Measurements from ENCODE around the gene CCT7. TPM values are rescaled to one million over a fixed set of nuclear protein-coding genes. Genes with fewer than 3 reads are reported as not detected.

The CCT7 gene
- total RNA-seq, 1 experiment from 2014 or later = 482 TPM

GRCh38 chr2:73255907-73256617 lies 22.0 kb downstream of the CCT7 start:
- ChIA-PET POLR2A (interaction anchor here (1.8 kb wide), 1 partner anchor 12 kb away, joined by 9 read pairs; no protein-coding TSS in a partner anchor), CTCF (interaction anchor here (0.9 to 2.2 kb wide), 7 partner anchors 17 to 283 kb away, joined by 3 to 5 read pairs (median 4); partner anchors contain the start of gene PRADC1)
- Mint-ChIP-seq H3K4me3 (no peak overlapping the region), H3K36me3 (peaks cover 30% of the 10 kb centered on the region), H3K27me3 (ENCODE audit: low read depth) (no peaks in the 10 kb centered on the region; the same call in 1 of the 2 replicates), H3K4me1 (peaks cover 11% of the 10 kb centered on the region), H3K9me3 (no peaks in the 10 kb centered on the region), H3K27ac (no peak overlapping the region)
- DNase-seq (ENCODE audit: low spot score) (no peak), ATAC-seq (no peak; the same call in 1 of the 2 replicates)
- TF ChIP-seq ZNF396 (CRISPR knock-in tag; IDR thresholded peaks at IDR 0.05; ENCODE audit: borderline replicate concordance) (no peak), ZNF281 (CRISPR knock-in tag; IDR thresholded peaks at IDR 0.05) (no peak), FOXK1 (CRISPR knock-in tag; IDR thresholded peaks at IDR 0.05) (no peak), KAT7 (CRISPR knock-in tag; IDR thresholded peaks at IDR 0.05; ENCODE audit: borderline replicate concordance) (no peak), ZNF219 (CRISPR knock-in tag; IDR thresholded peaks at IDR 0.05; ENCODE audit: borderline replicate concordance) (no peak), TP53 (CRISPR knock-in tag; IDR thresholded peaks at IDR 0.05) (no peak), SP1 (CRISPR knock-in tag; conservative IDR thresholded peaks at IDR 0.05) (no peak), RORB (CRISPR knock-in tag; IDR thresholded peaks at IDR 0.05) (no peak)
- TF ChIP-seq, protein P1, sequence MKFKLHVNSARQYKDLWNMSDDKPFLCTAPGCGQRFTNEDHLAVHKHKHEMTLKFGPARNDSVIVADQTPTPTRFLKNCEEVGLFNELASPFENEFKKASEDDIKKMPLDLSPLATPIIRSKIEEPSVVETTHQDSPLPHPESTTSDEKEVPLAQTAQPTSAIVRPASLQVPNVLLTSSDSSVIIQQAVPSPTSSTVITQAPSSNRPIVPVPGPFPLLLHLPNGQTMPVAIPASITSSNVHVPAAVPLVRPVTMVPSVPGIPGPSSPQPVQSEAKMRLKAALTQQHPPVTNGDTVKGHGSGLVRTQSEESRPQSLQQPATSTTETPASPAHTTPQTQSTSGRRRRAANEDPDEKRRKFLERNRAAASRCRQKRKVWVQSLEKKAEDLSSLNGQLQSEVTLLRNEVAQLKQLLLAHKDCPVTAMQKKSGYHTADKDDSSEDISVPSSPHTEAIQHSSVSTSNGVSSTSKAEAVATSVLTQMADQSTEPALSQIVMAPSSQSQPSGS (CRISPR knock-in tag; IDR thresholded peaks at IDR 0.05; ENCODE audit: borderline replicate concordance, low read depth) = no peak

GRCh38 chr2:73256618-73256922 lies 22.5 kb downstream of the CCT7 start:
- Mint-ChIP-seq H3K4me1 (peaks cover 11% of the 10 kb centered on the region), H3K9me3 (no peaks in the 10 kb centered on the region), H3K27ac (no peak overlapping the region), H3K27me3 (ENCODE audit: low read depth) (no peaks in the 10 kb centered on the region; the same call in 1 of the 2 replicates), H3K36me3 (peaks cover 26% of the 10 kb centered on the region), H3K4me3 (no peak overlapping the region)
- CTCF ChIA-PET = interaction anchor here (0.9 to 2.2 kb wide), 8 partner anchors 12 to 171 kb away, joined by 3 to 5 read pairs (median 4); partner anchors contain the start of genes EGR4 and PRADC1
- POLR2A ChIA-PET = interaction anchor here (1.8 kb wide), 1 partner anchor 12 kb away, joined by 9 read pairs; no protein-coding TSS in a partner anchor
- DNase-seq (ENCODE audit: low spot score) (no peak), ATAC-seq (no peak; the same call in 1 of the 2 replicates)
- TF ChIP-seq, protein P2, sequence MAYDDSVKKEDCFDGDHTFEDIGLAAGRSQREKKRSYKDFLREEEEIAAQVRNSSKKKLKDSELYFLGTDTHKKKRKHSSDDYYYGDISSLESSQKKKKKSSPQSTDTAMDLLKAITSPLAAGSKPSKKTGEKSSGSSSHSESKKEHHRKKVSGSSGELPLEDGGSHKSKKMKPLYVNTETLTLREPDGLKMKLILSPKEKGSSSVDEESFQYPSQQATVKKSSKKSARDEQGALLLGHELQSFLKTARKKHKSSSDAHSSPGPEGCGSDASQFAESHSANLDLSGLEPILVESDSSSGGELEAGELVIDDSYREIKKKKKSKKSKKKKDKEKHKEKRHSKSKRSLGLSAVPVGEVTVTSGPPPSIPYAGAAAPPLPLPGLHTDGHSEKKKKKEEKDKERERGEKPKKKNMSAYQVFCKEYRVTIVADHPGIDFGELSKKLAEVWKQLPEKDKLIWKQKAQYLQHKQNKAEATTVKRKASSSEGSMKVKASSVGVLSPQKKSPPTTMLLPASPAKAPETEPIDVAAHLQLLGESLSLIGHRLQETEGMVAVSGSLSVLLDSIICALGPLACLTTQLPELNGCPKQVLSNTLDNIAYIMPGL (CRISPR knock-in tag; IDR thresholded peaks at IDR 0.05) = no peak
- TF ChIP-seq JUN (CRISPR knock-in tag; IDR thresholded peaks at IDR 0.05) = no peak
- TF ChIP-seq MXD4 (CRISPR knock-in tag; IDR thresholded peaks at IDR 0.05; ENCODE audit: borderline replicate concordance) = no peak
- no peak for TF ChIP-seq CBFB (CRISPR knock-in tag; IDR thresholded peaks at IDR 0.05; ENCODE audit: low read depth)
- TF ChIP-seq, protein P3, sequence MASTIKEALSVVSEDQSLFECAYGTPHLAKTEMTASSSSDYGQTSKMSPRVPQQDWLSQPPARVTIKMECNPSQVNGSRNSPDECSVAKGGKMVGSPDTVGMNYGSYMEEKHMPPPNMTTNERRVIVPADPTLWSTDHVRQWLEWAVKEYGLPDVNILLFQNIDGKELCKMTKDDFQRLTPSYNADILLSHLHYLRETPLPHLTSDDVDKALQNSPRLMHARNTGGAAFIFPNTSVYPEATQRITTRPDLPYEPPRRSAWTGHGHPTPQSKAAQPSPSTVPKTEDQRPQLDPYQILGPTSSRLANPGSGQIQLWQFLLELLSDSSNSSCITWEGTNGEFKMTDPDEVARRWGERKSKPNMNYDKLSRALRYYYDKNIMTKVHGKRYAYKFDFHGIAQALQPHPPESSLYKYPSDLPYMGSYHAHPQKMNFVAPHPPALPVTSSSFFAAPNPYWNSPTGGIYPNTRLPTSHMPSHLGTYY (CRISPR knock-in tag; IDR thresholded peaks at IDR 0.05) = no peak
- TF ChIP-seq, protein P4, sequence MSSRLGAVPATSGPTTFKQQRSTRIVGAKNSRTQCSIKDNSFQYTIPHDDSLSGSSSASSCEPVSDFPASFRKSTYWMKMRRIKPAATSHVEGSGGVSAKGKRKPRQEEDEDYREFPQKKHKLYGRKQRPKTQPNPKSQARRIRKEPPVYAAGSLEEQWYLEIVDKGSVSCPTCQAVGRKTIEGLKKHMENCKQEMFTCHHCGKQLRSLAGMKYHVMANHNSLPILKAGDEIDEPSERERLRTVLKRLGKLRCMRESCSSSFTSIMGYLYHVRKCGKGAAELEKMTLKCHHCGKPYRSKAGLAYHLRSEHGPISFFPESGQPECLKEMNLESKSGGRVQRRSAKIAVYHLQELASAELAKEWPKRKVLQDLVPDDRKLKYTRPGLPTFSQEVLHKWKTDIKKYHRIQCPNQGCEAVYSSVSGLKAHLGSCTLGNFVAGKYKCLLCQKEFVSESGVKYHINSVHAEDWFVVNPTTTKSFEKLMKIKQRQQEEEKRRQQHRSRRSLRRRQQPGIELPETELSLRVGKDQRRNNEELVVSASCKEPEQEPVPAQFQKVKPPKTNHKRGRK (CRISPR knock-in tag; IDR thresholded peaks at IDR 0.05; ENCODE audit: borderline replicate concordance) = no peak
- no peak for TF ChIP-seq MLX (CRISPR knock-in tag; IDR thresholded peaks at IDR 0.05)
- no peak for TF ChIP-seq ZBTB21 (CRISPR knock-in tag; IDR thresholded peaks at IDR 0.05; ENCODE audit: borderline replicate concordance)

Measured in WTC11 (cell line).